Stimulated activated CD8-positive, alpha-beta memory T cell treated with anti-CD3 and anti-CD28 coated beads, Interleukin-7, amount 100 ng/mL, for 4 hours (primary cell): ENCODE data around the gene MSN.
"Not testable (repeated sequence)": the region's sequence is repeated elsewhere in the genome, so short reads cannot be mapped to it uniquely, and the experiment has no call there.

Experiments used
- DNase-seq, 2 donors: peaks; one replicate each; pipeline ENCODE4 v3.0.0-alpha.2; 2020; ENCODE audit warnings: low read depth in 2 of 2

Gene MSN

GRCh38 chrX:65667503-65668376 lies at the start of gene MSN:
TSS of gene MSN (plus strand) at chrX:65667654. CDS start at chrX:65667842, 188 bp downstream.
- DNase-seq = peak; percentile 54 to 76

GRCh38 chrX:65620096-65620705 lies 47.3 kb upstream of the MSN start:
- not testable (repeated sequence) for DNase-seq

GRCh38 chrX:65630771-65631170 lies 36.7 kb upstream of the MSN start:
- DNase-seq = no peak

GRCh38 chrX:65633826-65634225 lies 33.6 kb upstream of the MSN start:
- DNase-seq = no peak

- no peak for DNase-seq
These were observed 32.7 kb upstream of the MSN start for GRCh38 chrX:65634732-65635131.

- no peak for DNase-seq
These were observed 32.1 kb upstream of the MSN start for GRCh38 chrX:65635378-65635777.

- no peak for DNase-seq
These were observed 31.6 kb upstream of the MSN start for GRCh38 chrX:65635822-65636221.

- DNase-seq = not testable (repeated sequence)
These were observed 31.2 kb upstream of the MSN start for GRCh38 chrX:65636261-65636660.

- no peak for DNase-seq
These were observed 30.1 kb upstream of the MSN start for GRCh38 chrX:65637335-65637734.

- no peak for DNase-seq
These were observed 24.5 kb upstream of the MSN start for GRCh38 chrX:65642914-65643491.

GRCh38 chrX:65643531-65644052 lies 23.9 kb upstream of the MSN start:
- DNase-seq = no peak

GRCh38 chrX:65644621-65645289 lies 22.7 kb upstream of the MSN start:
- no peak for DNase-seq

GRCh38 chrX:65647801-65648200 lies 19.7 kb upstream of the MSN start:
- no peak for DNase-seq

- DNase-seq = no peak
These were observed 15.4 kb upstream of the MSN start for GRCh38 chrX:65652098-65652497.

- not testable (repeated sequence) for DNase-seq
These were observed 10.4 kb upstream of the MSN start for GRCh38 chrX:65657009-65657441.

GRCh38 chrX:65657659-65658058 lies 9.8 kb upstream of the MSN start:
- DNase-seq = no peak

- DNase-seq = no peak
These were observed 9.2 kb upstream of the MSN start for GRCh38 chrX:65658229-65658628.

GRCh38 chrX:65667157-65667502 lies 324 bp upstream of the MSN start:
- DNase-seq = peak in 1 of 2 donors; percentile 24

- peak; percentile 36 to 39 for DNase-seq
These were observed 1.2 kb downstream of the MSN start for GRCh38 chrX:65668377-65669310.

- no peak for DNase-seq
These were observed 3.8 kb downstream of the MSN start for GRCh38 chrX:65671286-65671685.

GRCh38 chrX:65671966-65672365 lies 4.5 kb downstream of the MSN start:
- DNase-seq = no peak
